Measurements from ENCODE around the gene CRTC3. TPM values are rescaled to one million over a fixed set of nuclear protein-coding genes. Genes with fewer than 3 reads are reported as not detected.
A peak's percentile ranks its signal among the peaks of the same experiment; 100 is the strongest.

The CRTC3 gene
- polyA plus RNA-seq, 4 donors: 3.8 to 25.4 (median 8.5) TPM

DNA sequence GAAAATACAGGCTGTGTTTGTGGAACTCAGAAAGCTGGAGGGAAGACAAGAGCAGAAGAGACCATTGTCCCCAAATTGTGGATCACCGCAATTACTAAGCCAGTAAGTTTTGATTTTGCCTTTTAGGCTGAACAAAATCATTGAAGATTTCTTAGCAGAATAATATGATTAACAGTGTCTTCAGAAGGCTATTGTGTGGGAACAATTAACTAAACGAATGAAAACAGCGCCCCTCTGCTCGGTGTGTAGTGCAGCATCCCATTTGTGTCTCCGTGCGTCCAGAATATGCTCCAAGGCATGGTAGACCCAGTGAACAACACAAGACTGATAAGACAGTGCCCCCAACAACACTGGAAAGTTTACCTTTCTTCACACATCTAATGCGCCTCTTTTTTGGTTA lies 71.2 kb downstream of the CRTC3 start:
- Histone ChIP-seq H3K36me3 (ENCODE audit: control insufficient read depth in 3 of 3, insufficient read depth in 2 of 3, low read depth in 1 of 3, low read length in 3 of 3) (peaks cover 0 to 34% (median 0%) of the 10 kb centered on the region in 3 donors), H3K4me3 (ENCODE audit: low read depth in 1 of 3, low read length in 3 of 3) (no peak overlapping the region), H3K9me3 (ENCODE audit: control insufficient read depth in 2 of 2, insufficient read depth in 1 of 2, low read depth in 1 of 2, low read length in 1 of 2) (no peaks in the 10 kb centered on the region), H3K27ac (ENCODE audit: low read depth in 1 of 3, low read length in 2 of 3) (no peak overlapping the region), H3K4me1 (ENCODE audit: control insufficient read depth in 3 of 3, insufficient read depth in 2 of 3, low read depth in 1 of 3, low read length in 2 of 3) (peaks cover 0 to 7% (median 0%) of the 10 kb centered on the region in 3 donors), H3K27me3 (ENCODE audit: control insufficient read depth in 3 of 3, insufficient read depth in 3 of 3, low read length in 3 of 3) (no peaks in the 10 kb centered on the region)
- no peak for FAIRE-seq
- 95 to 99% (median 98%) methylated on average over 7 of the region's 7 CpGs for WGBS, 3 donors
- no peak for DNase-seq

GRCh38 chr15:90603893-90604292 lies 74.2 kb downstream of the CRTC3 start:
- peaks cover 0 to 40% (median 0%) of the 10 kb centered on the region in 3 donors for H3K36me3 ChIP-seq (ENCODE audit: control insufficient read depth in 3 of 3, insufficient read depth in 2 of 3, low read depth in 1 of 3, low read length in 3 of 3)
- FAIRE-seq (no peak), DNase-seq (peak; percentile 25 to 32)
- H3K27ac ChIP-seq (ENCODE audit: low read depth in 1 of 3, low read length in 2 of 3): no peak overlapping the region
- no peaks in the 10 kb centered on the region for H3K9me3 ChIP-seq (ENCODE audit: control insufficient read depth in 2 of 2, insufficient read depth in 1 of 2, low read depth in 1 of 2, low read length in 1 of 2)
- no peaks in the 10 kb centered on the region for H3K27me3 ChIP-seq (ENCODE audit: control insufficient read depth in 3 of 3, insufficient read depth in 3 of 3, low read length in 3 of 3)
- H3K4me3 ChIP-seq (ENCODE audit: low read depth in 1 of 3, low read length in 3 of 3): no peak overlapping the region
- H3K4me1 ChIP-seq (ENCODE audit: control insufficient read depth in 3 of 3, insufficient read depth in 2 of 3, low read depth in 1 of 3, low read length in 2 of 3): no peaks in the 10 kb centered on the region
- 90 to 92% (median 92%) methylated on average over 4 of the region's 4 CpGs for WGBS, 3 donors

DNA sequence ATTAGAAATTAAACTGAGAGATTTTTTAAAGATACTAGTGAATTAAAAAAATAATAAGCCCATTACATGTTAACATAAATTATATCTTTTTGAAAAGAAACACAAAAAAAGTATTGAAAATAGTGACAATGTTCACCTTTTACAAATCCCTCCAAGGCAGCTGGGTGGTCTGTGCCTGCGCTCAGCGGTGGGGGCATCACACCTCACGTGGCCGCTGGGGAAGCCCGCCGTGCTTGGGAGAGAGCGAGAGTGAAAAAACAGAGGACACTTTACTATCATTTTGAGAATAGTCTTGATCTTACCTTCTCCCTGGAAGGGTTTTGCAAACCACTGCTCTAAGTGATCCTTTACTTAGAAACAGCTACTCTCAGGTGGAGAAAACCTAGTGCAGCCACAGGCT lies 76.9 kb downstream of the CRTC3 start:
- H3K4me1 ChIP-seq (ENCODE audit: control insufficient read depth in 3 of 3, insufficient read depth in 2 of 3, low read depth in 1 of 3, low read length in 2 of 3): peaks cover 0 to 9% (median 0%) of the 10 kb centered on the region in 3 donors
- WGBS, 3 donors: 89 to 97% (median 96%) methylated on average over 7 of the region's 7 CpGs
- peaks cover 0 to 38% (median 0%) of the 10 kb centered on the region in 3 donors for H3K36me3 ChIP-seq (ENCODE audit: control insufficient read depth in 3 of 3, insufficient read depth in 2 of 3, low read depth in 1 of 3, low read length in 3 of 3)
- no peaks in the 10 kb centered on the region for H3K9me3 ChIP-seq (ENCODE audit: control insufficient read depth in 2 of 2, insufficient read depth in 1 of 2, low read depth in 1 of 2, low read length in 1 of 2)
- H3K4me3 ChIP-seq (ENCODE audit: low read depth in 1 of 3, low read length in 3 of 3): no peak overlapping the region
- no peak overlapping the region for H3K27ac ChIP-seq (ENCODE audit: low read depth in 1 of 3, low read length in 2 of 3)
- no peaks in the 10 kb centered on the region for H3K27me3 ChIP-seq (ENCODE audit: control insufficient read depth in 3 of 3, insufficient read depth in 3 of 3, low read length in 3 of 3)
- FAIRE-seq (no peak), DNase-seq (no peak)

DNA sequence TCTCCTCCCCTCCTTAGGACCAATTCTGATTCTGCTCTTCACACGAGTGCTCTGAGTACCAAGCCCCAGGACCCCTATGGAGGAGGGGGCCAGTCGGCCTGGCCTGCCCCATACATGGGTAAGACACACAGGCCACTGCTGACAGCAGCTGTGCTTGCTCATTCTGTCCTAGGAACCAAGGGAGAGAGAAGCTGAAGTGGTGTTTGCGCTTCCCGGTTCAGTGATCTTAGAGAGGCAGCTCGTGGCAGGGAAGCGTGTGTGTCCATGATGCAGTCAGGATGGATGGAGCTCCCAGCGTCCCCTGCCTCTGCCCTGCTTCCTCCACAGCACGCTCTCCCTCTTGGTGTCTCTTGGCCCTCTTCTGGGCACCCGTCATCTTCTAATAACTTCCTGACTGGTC lies 77.6 kb downstream of the CRTC3 start:
- FAIRE-seq: no peak
- H3K4me3 ChIP-seq (ENCODE audit: low read depth in 1 of 3, low read length in 3 of 3): no peak overlapping the region
- DNase-seq: no peak
- 73 to 94% (median 88%) methylated on average over 9 of the region's 9 CpGs for WGBS, 3 donors
- peaks cover 0 to 9% (median 0%) of the 10 kb centered on the region in 3 donors for H3K4me1 ChIP-seq (ENCODE audit: control insufficient read depth in 3 of 3, insufficient read depth in 2 of 3, low read depth in 1 of 3, low read length in 2 of 3)
- H3K36me3 ChIP-seq (ENCODE audit: control insufficient read depth in 3 of 3, insufficient read depth in 2 of 3, low read depth in 1 of 3, low read length in 3 of 3): peaks cover 0 to 39% (median 0%) of the 10 kb centered on the region in 3 donors
- no peaks in the 10 kb centered on the region for H3K27me3 ChIP-seq (ENCODE audit: control insufficient read depth in 3 of 3, insufficient read depth in 3 of 3, low read length in 3 of 3)
- peak overlapping the region in 1 of 3 donors; percentile 45 for H3K27ac ChIP-seq (ENCODE audit: low read depth in 1 of 3, low read length in 2 of 3)
- no peaks in the 10 kb centered on the region for H3K9me3 ChIP-seq (ENCODE audit: control insufficient read depth in 2 of 2, insufficient read depth in 1 of 2, low read depth in 1 of 2, low read length in 1 of 2)

DNA sequence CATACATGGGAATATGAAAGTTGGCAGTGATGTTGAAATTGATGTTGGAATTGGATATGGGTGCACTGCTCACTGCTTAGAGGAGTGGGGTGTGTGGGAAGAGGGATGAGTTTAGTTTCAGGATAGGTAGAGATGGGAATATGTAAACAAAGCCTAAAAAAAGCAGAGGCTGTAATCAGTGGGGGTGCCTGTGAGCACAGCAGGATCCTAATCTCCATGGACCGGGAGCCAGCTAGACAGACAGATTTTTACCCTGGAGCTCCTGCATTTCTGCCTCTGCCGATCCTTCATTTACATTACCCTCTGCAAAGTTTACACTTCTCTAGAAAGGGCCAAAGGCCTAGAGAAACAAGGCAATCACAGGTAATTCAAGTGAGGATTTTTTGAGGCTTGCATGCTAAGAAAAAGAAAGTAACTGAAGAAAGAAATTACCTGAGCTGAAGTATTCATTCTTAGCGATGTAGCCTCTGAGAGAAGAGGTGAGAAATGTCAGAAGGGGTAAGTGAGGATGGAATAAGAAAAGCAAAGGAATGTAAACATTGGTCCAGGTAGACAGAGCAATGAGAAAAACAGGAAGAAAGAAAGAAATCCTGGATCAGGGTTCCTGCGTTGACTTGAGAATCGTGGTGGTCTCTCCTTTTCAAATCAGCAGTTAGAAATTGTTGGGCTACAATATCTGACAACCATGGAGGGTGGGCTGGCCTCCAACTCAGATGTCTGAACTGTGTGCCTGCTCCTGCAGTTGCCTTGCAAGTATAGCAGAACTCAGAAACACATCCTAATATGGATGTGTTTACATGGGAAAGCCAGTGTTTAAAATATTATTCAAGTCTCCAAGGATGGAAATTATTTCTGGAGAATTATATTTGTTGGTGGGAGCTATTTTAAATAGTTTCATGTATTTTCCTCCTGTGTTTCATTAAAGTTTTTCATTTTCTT lies 79.8 kb downstream of the CRTC3 start:
- Histone ChIP-seq H3K4me3 (ENCODE audit: low read depth in 1 of 3, low read length in 3 of 3) (no peak overlapping the region), H3K36me3 (ENCODE audit: control insufficient read depth in 3 of 3, insufficient read depth in 2 of 3, low read depth in 1 of 3, low read length in 3 of 3) (peaks cover 0 to 41% (median 0%) of the 10 kb centered on the region in 3 donors), H3K27me3 (ENCODE audit: control insufficient read depth in 3 of 3, insufficient read depth in 3 of 3, low read length in 3 of 3) (no peaks in the 10 kb centered on the region), H3K4me1 (ENCODE audit: control insufficient read depth in 3 of 3, insufficient read depth in 2 of 3, low read depth in 1 of 3, low read length in 2 of 3) (peaks cover 0 to 9% (median 0%) of the 10 kb centered on the region in 3 donors), H3K9me3 (ENCODE audit: control insufficient read depth in 2 of 2, insufficient read depth in 1 of 2, low read depth in 1 of 2, low read length in 1 of 2) (no peaks in the 10 kb centered on the region), H3K27ac (ENCODE audit: low read depth in 1 of 3, low read length in 2 of 3) (peak overlapping the region in 2 of 3 donors; percentile 47 to 67)
- WGBS, 3 donors: 55 to 84% (median 80%) methylated on average over 5 of the region's 5 CpGs
- DNase-seq (peak in 1 of 2 donors; percentile 19), FAIRE-seq (no peak)

- Histone ChIP-seq H3K27me3 (ENCODE audit: control insufficient read depth in 3 of 3, insufficient read depth in 3 of 3, low read length in 3 of 3) (no peaks in the 10 kb centered on the region), H3K4me1 (ENCODE audit: control insufficient read depth in 3 of 3, insufficient read depth in 2 of 3, low read depth in 1 of 3, low read length in 2 of 3) (peaks cover 0 to 9% (median 0%) of the 10 kb centered on the region in 3 donors), H3K4me3 (ENCODE audit: low read depth in 1 of 3, low read length in 3 of 3) (no peak overlapping the region), H3K27ac (ENCODE audit: low read depth in 1 of 3, low read length in 2 of 3) (peak overlapping the region in 1 of 3 donors; percentile 39), H3K9me3 (ENCODE audit: control insufficient read depth in 2 of 2, insufficient read depth in 1 of 2, low read depth in 1 of 2, low read length in 1 of 2) (no peaks in the 10 kb centered on the region), H3K36me3 (ENCODE audit: control insufficient read depth in 3 of 3, insufficient read depth in 2 of 3, low read depth in 1 of 3, low read length in 3 of 3) (peaks cover 0 to 37% (median under 1%) of the 10 kb centered on the region in 3 donors)
- DNase-seq (no peak), FAIRE-seq (no peak)
- 67 to 79% (median 76%) methylated on average over 2 of the region's 2 CpGs for WGBS, 3 donors
These were observed 80.5 kb downstream of the CRTC3 start for GRCh38 chr15:90610190-90610589.

- peaks cover 0 to 36% (median 6%) of the 10 kb centered on the region in 3 donors for H3K36me3 ChIP-seq (ENCODE audit: control insufficient read depth in 3 of 3, insufficient read depth in 2 of 3, low read depth in 1 of 3, low read length in 3 of 3)
- 85 to 98% (median 96%) methylated on average over 4 of the region's 4 CpGs for WGBS, 3 donors
- H3K9me3 ChIP-seq (ENCODE audit: control insufficient read depth in 2 of 2, insufficient read depth in 1 of 2, low read depth in 1 of 2, low read length in 1 of 2): no peaks in the 10 kb centered on the region
- peaks cover 0 to 9% (median 0%) of the 10 kb centered on the region in 3 donors for H3K4me1 ChIP-seq (ENCODE audit: control insufficient read depth in 3 of 3, insufficient read depth in 2 of 3, low read depth in 1 of 3, low read length in 2 of 3)
- H3K27ac ChIP-seq (ENCODE audit: low read depth in 1 of 3, low read length in 2 of 3): peak overlapping the region in 2 of 3 donors; percentile 39 to 65
- DNase-seq (no peak), FAIRE-seq (no peak)
- no peaks in the 10 kb centered on the region for H3K27me3 ChIP-seq (ENCODE audit: control insufficient read depth in 3 of 3, insufficient read depth in 3 of 3, low read length in 3 of 3)
- H3K4me3 ChIP-seq (ENCODE audit: low read depth in 1 of 3, low read length in 3 of 3): no peak overlapping the region
These were observed 81.4 kb downstream of the CRTC3 start for GRCh38 chr15:90611157-90611556.

GRCh38 chr15:90617171-90617570 lies 87.4 kb downstream of the CRTC3 start:
- FAIRE-seq (no peak), DNase-seq (no peak)
- H3K9me3 ChIP-seq (ENCODE audit: control insufficient read depth in 2 of 2, insufficient read depth in 1 of 2, low read depth in 1 of 2, low read length in 1 of 2): no peaks in the 10 kb centered on the region
- 69 to 89% (median 75%) methylated on average over 5 of the region's 5 CpGs for WGBS, 3 donors
- no peak overlapping the region for H3K4me3 ChIP-seq (ENCODE audit: low read depth in 1 of 3, low read length in 3 of 3)
- no peaks in the 10 kb centered on the region for H3K27me3 ChIP-seq (ENCODE audit: control insufficient read depth in 3 of 3, insufficient read depth in 3 of 3, low read length in 3 of 3)
- no peak overlapping the region for H3K27ac ChIP-seq (ENCODE audit: low read depth in 1 of 3, low read length in 2 of 3)
- peaks cover 0 to 5% (median 0%) of the 10 kb centered on the region in 3 donors for H3K4me1 ChIP-seq (ENCODE audit: control insufficient read depth in 3 of 3, insufficient read depth in 2 of 3, low read depth in 1 of 3, low read length in 2 of 3)
- H3K36me3 ChIP-seq (ENCODE audit: control insufficient read depth in 3 of 3, insufficient read depth in 2 of 3, low read depth in 1 of 3, low read length in 3 of 3): peaks cover 6 to 50% (median 8%) of the 10 kb centered on the region in 3 donors
